Tracheal epithelial cell (primary cell): ENCODE measurements around the gene SPIN4. TPM values are rescaled to one million over a fixed set of nuclear protein-coding genes. Genes with fewer than 3 reads are reported as not detected.

Source experiments
- total RNA-seq: library from RNA; depleted of rRNA; stranded (reverse); fragments of >200 nt; gene quantifications from 2 replicates; pipeline ENCODE4 v1.2.1, GENCODE V29; 2014

The SPIN4 gene
- total RNA-seq: 1.4 and 1.5 TPM in 2 replicates

GRCh38 chrX:63350941-63351616 lies at the start of gene SPIN4:
TSS of gene SPIN4 (minus strand) at chrX:63351332. CDS start at chrX:63350819, 513 bp downstream.

